SK-N-SH treated with all-trans-retinoic acid at 6 μM for 48 hours (cell line): ENCODE data around the gene IL23R.

Experiments used
- ARNTL ChIP-seq: fragments of 450-650 bp; formaldehyde crosslinking; IDR thresholded peaks from 2 replicates; pipeline ENCODE4 v1.5.0; 2020; ENCODE audit warnings: low read depth, mild to moderate bottlenecking, moderate library complexity, borderline replicate concordance
- BACH2 ChIP-seq: fragments of 250-450 bp; sonication (Bioruptor Pico); IDR thresholded peaks from 2 replicates; pipeline ENCODE4 v1.9.0; 2021; ENCODE audit warnings: mild to moderate bottlenecking, borderline replicate concordance
- CREB5 ChIP-seq: fragments of 250-450 bp; sonication (Bioruptor Pico); IDR thresholded peaks from 2 replicates; pipeline ENCODE4 v1.5.1; 2020; ENCODE audit warnings: low read depth, mild to moderate bottlenecking, moderate library complexity
- CSRNP3 ChIP-seq: fragments of 250-450 bp; sonication (Bioruptor Pico); IDR thresholded peaks from 2 replicates; pipeline ENCODE4 v1.5.1; 2021; ENCODE audit warnings: mild to moderate bottlenecking, moderate library complexity
- ESRRG ChIP-seq: fragments of 250-450 bp; sonication (Bioruptor Pico); IDR thresholded peaks from 2 replicates; pipeline ENCODE4 v1.6.1; 2021; ENCODE audit warnings: mild to moderate bottlenecking
- GLIS3 ChIP-seq: fragments of 250-450 bp; sonication (Bioruptor Pico); IDR thresholded peaks from 2 replicates; pipeline ENCODE4 v1.5.0; 2020; ENCODE audit warnings: mild to moderate bottlenecking, moderate library complexity
- ISL1 ChIP-seq: fragments of 250-450 bp; sonication (Bioruptor Pico); IDR thresholded peaks from 2 replicates; pipeline ENCODE4 v2.1.2; 2022; ENCODE audit warnings: mild to moderate bottlenecking, moderate library complexity
- POU6F1 ChIP-seq: fragments of 250-450 bp; sonication (Bioruptor Pico); IDR thresholded peaks from 2 replicates; pipeline ENCODE4 v1.8.0; 2021; ENCODE audit warnings: low read depth, mild to moderate bottlenecking, moderate library complexity, borderline replicate concordance
- RARB ChIP-seq: fragments of 250-450 bp; sonication (Bioruptor Pico); IDR thresholded peaks from 2 replicates; pipeline ENCODE4 v1.8.0; 2021; ENCODE audit warnings: mild to moderate bottlenecking, moderate library complexity
- TSHZ2 ChIP-seq: fragments of 250-450 bp; sonication (Bioruptor Pico); IDR thresholded peaks from 2 replicates; pipeline ENCODE4 v1.5.0; 2020; ENCODE audit warnings: mild to moderate bottlenecking, moderate library complexity
- ZFP3 ChIP-seq: fragments of 250-450 bp; sonication (Bioruptor Pico); IDR thresholded peaks from 2 replicates; pipeline ENCODE4 v1.5.0; 2020; ENCODE audit warnings: mild to moderate bottlenecking, moderate library complexity
- ZFP30 ChIP-seq: fragments of 450-650 bp; formaldehyde crosslinking; IDR thresholded peaks from 2 replicates; pipeline ENCODE4 v1.5.0; 2022; ENCODE audit warnings: mild to moderate bottlenecking, moderate library complexity

DNA sequence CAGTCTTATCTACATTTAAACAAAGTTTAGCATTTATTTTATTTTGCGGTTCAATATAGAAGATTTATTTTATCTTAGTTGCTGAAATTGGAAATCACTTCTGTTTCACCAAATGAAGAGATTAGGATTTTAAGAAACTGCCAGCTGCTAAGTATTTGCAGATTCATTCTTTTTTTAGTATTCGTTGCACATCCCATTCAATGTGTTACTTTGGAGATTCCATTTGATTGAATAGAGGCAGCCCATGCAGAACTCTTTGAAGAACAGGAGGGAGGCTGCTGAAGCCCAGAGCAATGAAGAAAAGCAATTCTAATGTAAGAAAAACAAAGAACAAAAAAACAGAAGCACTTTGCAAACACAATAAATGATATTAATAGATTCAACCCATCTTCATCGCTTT, 102.8 kb downstream of the IL23R start:
- TF ChIP-seq ISL1 (CRISPR knock-in tag): no peak
- no peak for TF ChIP-seq GLIS3 (CRISPR knock-in tag)
- TF ChIP-seq CSRNP3 (CRISPR knock-in tag): no peak
- TF ChIP-seq ARNTL (CRISPR knock-in tag): no peak
- TF ChIP-seq BACH2 (CRISPR knock-in tag): no peak
- TF ChIP-seq POU6F1 (CRISPR knock-in tag): no peak
- no peak for TF ChIP-seq TSHZ2 (CRISPR knock-in tag)
- TF ChIP-seq ESRRG (CRISPR knock-in tag): no peak
- TF ChIP-seq CREB5: no peak
- TF ChIP-seq ZFP3 (CRISPR knock-in tag): no peak
- no peak for TF ChIP-seq ZFP30 (CRISPR knock-in tag)
- TF ChIP-seq RARB (CRISPR knock-in tag): no peak
